SK-N-SH (cell line): ENCODE results near the gene CCDC34. TPM values are rescaled to one million over a fixed set of nuclear protein-coding genes. Genes with fewer than 3 reads are reported as not detected.

ENCODE experiments used
- CTCF ChIA-PET: fragments of 300-600, 350-600 bp; formaldehyde crosslinking; extraction: SDS; loops from one replicate; lab custom pipeline; 2021; lab: Yijun Ruan, JAX
- POLR2A ChIA-PET: fragments of 350-600 bp; sonication (Branson Sonifier 250); formaldehyde crosslinking; extraction: SDS; loops from one replicate; lab custom pipeline; 2020; ENCODE audit warnings: antibody characterized with exemption, inconsistent platforms; lab: Yijun Ruan, JAX
- DNase-seq: peaks from one replicate; pipeline ENCODE4 v3.0.0; 2012
- H2AFZ ChIP-seq: fragments of 200-600 bp; sonication (generic); 2 replicates; pipeline ENCODE4 v1.8.1; 2016; ENCODE audit warnings: antibody characterized with exemption, mild to moderate bottlenecking, low read depth
- H3F3A ChIP-seq: fragments of 200-600 bp; sonication (generic); replicated peaks from 2 replicates; pipeline ENCODE3; 2016; ENCODE audit warnings: antibody characterized with exemption, mild to moderate bottlenecking; ENCODE audit not compliant: insufficient read depth
- H3K27ac ChIP-seq, 2 experiments: fragments of 200-500 bp in 1 of 2; fragments of 200-600 bp in 1 of 2; sonication (Bioruptor generic) in 1 of 2; sonication (generic), shearing (Covaris generic) in 1 of 2; 2 replicates each; pipeline versions ENCODE4 v1.5.1 to v1.6.1; 2014 to 2016; ENCODE audit warnings: low read depth in 2 of 2, inconsistent platforms in 1 of 2, low read length in 1 of 2, mild to moderate bottlenecking in 1 of 2, mixed read lengths in 1 of 2
- H3K27me3 ChIP-seq: fragments of 200-600 bp; sonication (generic), shearing (Covaris generic); 2 replicates; pipeline ENCODE4 v1.6.1; 2016; ENCODE audit warnings: mixed run types; ENCODE audit not compliant: insufficient read depth
- H3K36me3 ChIP-seq, 2 experiments: fragments of 200-500 bp in 1 of 2; fragments of 200-600 bp in 1 of 2; sonication (Bioruptor generic) in 1 of 2; sonication (generic) in 1 of 2; replicated peaks in 1 of 2; 2 replicates each; pipeline versions ENCODE3 to v1.5.1; 2014 to 2016; ENCODE audit warnings: low read length in 1 of 2, mild to moderate bottlenecking in 1 of 2; ENCODE audit not compliant: insufficient read depth in 2 of 2, control insufficient read depth in 1 of 2
- H3K4me1 ChIP-seq, 2 experiments: fragments of 200-500 bp in 1 of 2; fragments of 200-600 bp in 1 of 2; sonication (Bioruptor generic) in 1 of 2; sonication (generic), shearing (Covaris generic) in 1 of 2; 2 replicates each; pipeline versions ENCODE4 v1.5.1 to v1.6.1; 2014 to 2016; ENCODE audit warnings: low read depth in 1 of 2, low read length in 1 of 2, mixed run types in 1 of 2; ENCODE audit not compliant: insufficient read depth in 2 of 2, control insufficient read depth in 1 of 2
- H3K4me2 ChIP-seq: fragments of 200-600 bp; sonication (generic), shearing (Covaris generic); 2 replicates; pipeline ENCODE4 v1.6.1; 2017; ENCODE audit warnings: mixed run types
- H3K4me3 ChIP-seq, 2 experiments: fragments of 200-500 bp in 1 of 2; fragments of 200-600 bp in 1 of 2; sonication (Bioruptor generic) in 1 of 2; sonication (generic), shearing (Covaris generic) in 1 of 2; 2 replicates each; pipeline versions ENCODE4 v1.5.1 to v1.8.1; 2014 to 2016; ENCODE audit warnings: low read depth in 2 of 2, inconsistent platforms in 1 of 2, low read length in 1 of 2, mild to moderate bottlenecking in 1 of 2, mixed read lengths in 1 of 2, moderate library complexity in 1 of 2
- H3K79me2 ChIP-seq: fragments of 200-600 bp; sonication (generic); 2 replicates; pipeline ENCODE4 v1.8.1; 2017; ENCODE audit warnings: mild to moderate bottlenecking; ENCODE audit not compliant: insufficient read depth
- H3K9ac ChIP-seq: fragments of 200-600 bp; sonication (generic); 2 replicates; pipeline ENCODE4 v1.6.1; 2017; ENCODE audit warnings: mixed run types
- H3K9me2 ChIP-seq: fragments of 200-600 bp; sonication (generic); 2 replicates; pipeline ENCODE4 v1.6.1; 2017; ENCODE audit warnings: mixed run types
- H3K9me3 ChIP-seq: fragments of 200-600 bp; sonication (generic); 2 replicates; pipeline ENCODE4 v1.6.1; 2017; ENCODE audit warnings: mixed run types, mild to moderate bottlenecking, moderate library complexity
- H4K20me1 ChIP-seq: fragments of 200-600 bp; sonication (generic); 2 replicates; pipeline ENCODE4 v1.6.1; 2017; ENCODE audit warnings: mild to moderate bottlenecking, mixed run types; ENCODE audit not compliant: insufficient read depth
- ELF1 ChIP-seq: IDR thresholded peaks from 2 replicates; pipeline ENCODE4 v1.4.0; 2012
- EP300 ChIP-seq, 2 experiments: IDR thresholded peaks; 2 replicates each; pipeline versions ENCODE4 v1.4.0 to v1.6.1; 2012; ENCODE audit warnings: borderline replicate concordance in 1 of 2, low read depth in 1 of 2, low read length in 1 of 2
- EZH2phosphoT487 ChIP-seq: fragments of 200-600 bp; sonication (generic); IDR thresholded peaks from 2 replicates; pipeline ENCODE4 v1.6.1; 2017; ENCODE audit warnings: low read depth, mixed run types, mild to moderate bottlenecking, antibody characterized with exemption, moderate library complexity, borderline replicate concordance
- FOSL2 ChIP-seq: IDR thresholded peaks from 2 replicates; pipeline ENCODE4 v1.4.0; 2012; ENCODE audit warnings: low read depth, mild to moderate bottlenecking, moderate library complexity, borderline replicate concordance
- FOXJ3 ChIP-seq: sonication (generic); formaldehyde crosslinking; IDR thresholded peaks from 2 replicates; pipeline ENCODE4 v1.5.1; 2020; ENCODE audit warnings: mild to moderate bottlenecking, missing genetic modification reagents
- FOXM1 ChIP-seq: IDR thresholded peaks from 2 replicates; pipeline ENCODE4 v1.4.0; 2012; ENCODE audit warnings: low read depth, mild to moderate bottlenecking
- GABPA ChIP-seq: IDR thresholded peaks from 2 replicates; pipeline ENCODE4 v1.4.0; 2012; ENCODE audit warnings: low read depth, mild to moderate bottlenecking
- JUND ChIP-seq: IDR thresholded peaks from 2 replicates; pipeline ENCODE4 v1.4.0; 2012
- MXI1 ChIP-seq: IDR thresholded peaks from 2 replicates; pipeline ENCODE4 v1.6.1; 2012; ENCODE audit warnings: mild to moderate bottlenecking, low read depth, low read length, improper control_type of control experiment
- NFIC ChIP-seq: IDR thresholded peaks from 2 replicates; pipeline ENCODE4 v1.4.0; 2012; ENCODE audit warnings: borderline replicate concordance
- NRF1 ChIP-seq: IDR thresholded peaks from 2 replicates; pipeline ENCODE4 v1.6.1; 2012; ENCODE audit warnings: low read depth, mild to moderate bottlenecking, low read length
- POLR2AphosphoS5 ChIP-seq: IDR thresholded peaks from 2 replicates; pipeline ENCODE4 v1.6.1; 2012; ENCODE audit warnings: low read depth, low read length
- RCOR1 ChIP-seq: fragments of 150-350 bp; IDR thresholded peaks from 2 replicates; pipeline ENCODE4 v1.6.1; 2017; ENCODE audit warnings: antibody characterized with exemption, low read length
- RFX5 ChIP-seq: IDR thresholded peaks from 2 replicates; pipeline ENCODE4 v1.6.1; 2012; ENCODE audit warnings: mild to moderate bottlenecking, improper control_type of control experiment, low read length
- RXRA ChIP-seq: IDR thresholded peaks from 2 replicates; pipeline ENCODE4 v1.4.0; 2012; ENCODE audit warnings: low read depth, mild to moderate bottlenecking, borderline replicate concordance
- SIN3A ChIP-seq: IDR thresholded peaks from 2 replicates; pipeline ENCODE4 v1.6.1; 2012; ENCODE audit warnings: low read depth, mild to moderate bottlenecking, low read length, moderate library complexity, borderline replicate concordance
- SMC3 ChIP-seq: IDR thresholded peaks from 2 replicates; pipeline ENCODE4 v1.6.1; 2012; ENCODE audit warnings: low read depth, low read length, improper control_type of control experiment
- TAF1 ChIP-seq: IDR thresholded peaks from 2 replicates; pipeline ENCODE4 v1.6.1; 2012; ENCODE audit warnings: low read depth, mild to moderate bottlenecking, low read length, moderate library complexity, borderline replicate concordance
- TEAD4 ChIP-seq: IDR thresholded peaks from 2 replicates; pipeline ENCODE4 v1.4.0; 2012; ENCODE audit warnings: mild to moderate bottlenecking, borderline replicate concordance; ENCODE audit not compliant: insufficient read depth
- WGBS: methylation state at CpG from one replicate; pipeline ENCODE4 v1.1.6; 2017; ENCODE audit warnings: low lambda C conversion rate; 5-methylcytosine and 5-hydroxymethylcytosine counted together
- polyA plus RNA-seq, 3 experiments: library from polyadenylated mRNA; depleted of rRNA; stranded (reverse); fragments of >200 nt; gene quantifications; 2 replicates each; pipeline ENCODE4 v1.2.3, GENCODE V29; 2012
- TF ChIP-seq, protein P1 (sequence below): fragments of 150-350 bp; IDR thresholded peaks from 2 replicates; pipeline ENCODE4 v1.6.1; 2016; ENCODE audit warnings: mild to moderate bottlenecking, low read depth, low read length
- TF ChIP-seq, protein P2 (sequence below): IDR thresholded peaks from 2 replicates; pipeline ENCODE4; 2012
- TF ChIP-seq, protein P3 (sequence below): fragments of 150-350 bp; IDR thresholded peaks from 2 replicates; pipeline ENCODE4 v1.6.1; 2017; ENCODE audit warnings: antibody characterized with exemption, low read length, low read depth, borderline replicate concordance

CCDC34 gene
- polyA plus RNA-seq, 1 of the 3 experiments (the other 2 are of a cell fraction): 6.7 TPM

DNA sequence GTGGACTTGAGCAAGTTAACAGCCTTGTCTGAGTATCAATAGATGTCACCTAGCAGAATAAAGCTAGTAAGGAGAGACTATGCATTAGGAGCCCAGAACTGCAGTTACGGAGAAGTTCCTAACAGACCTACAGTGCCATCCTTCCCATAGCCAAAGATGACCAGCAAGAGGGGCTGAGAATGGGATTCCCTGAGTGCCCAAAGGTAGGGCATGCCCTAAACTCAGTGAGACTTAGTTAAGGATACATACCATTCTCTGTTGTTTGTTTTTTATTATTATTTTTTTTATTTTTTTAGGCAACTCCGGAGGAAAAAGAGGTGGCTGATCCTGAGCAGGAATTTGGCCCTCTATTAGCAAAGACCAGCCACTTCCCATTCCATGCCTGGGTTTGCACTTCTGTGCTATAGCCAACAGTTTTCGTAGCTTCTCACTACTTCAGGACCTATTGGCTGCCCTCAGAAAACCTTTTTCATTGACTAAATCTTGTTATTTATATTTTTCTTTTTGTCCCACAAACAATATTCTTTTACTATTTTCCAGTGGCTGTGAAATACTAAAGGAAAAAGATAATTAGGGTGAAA is 33.3 kb upstream of the CCDC34 start:
- no peak for TF ChIP-seq EZH2phosphoT487
- TF ChIP-seq RFX5: no peak
- TF ChIP-seq FOXM1: no peak
- no peak for TF ChIP-seq FOSL2
- TF ChIP-seq ELF1: no peak
- TF ChIP-seq TAF1: no peak
- no peak for TF ChIP-seq SIN3A
- TF ChIP-seq MXI1: no peak
- no peak for TF ChIP-seq TEAD4
- no peak for TF ChIP-seq GABPA
- TF ChIP-seq SMC3: no peak
- TF ChIP-seq FOXJ3 (CRISPR knock-in tag): no peak
- TF ChIP-seq RXRA: no peak
- TF ChIP-seq JUND: no peak
- no peak for TF ChIP-seq EP300 (IDR thresholded peaks at IDR 0.05; ENCODE audit: borderline replicate concordance in 1 of 2, low read depth in 1 of 2, low read length in 1 of 2)
- TF ChIP-seq NFIC: no peak
- TF ChIP-seq, protein P1, sequence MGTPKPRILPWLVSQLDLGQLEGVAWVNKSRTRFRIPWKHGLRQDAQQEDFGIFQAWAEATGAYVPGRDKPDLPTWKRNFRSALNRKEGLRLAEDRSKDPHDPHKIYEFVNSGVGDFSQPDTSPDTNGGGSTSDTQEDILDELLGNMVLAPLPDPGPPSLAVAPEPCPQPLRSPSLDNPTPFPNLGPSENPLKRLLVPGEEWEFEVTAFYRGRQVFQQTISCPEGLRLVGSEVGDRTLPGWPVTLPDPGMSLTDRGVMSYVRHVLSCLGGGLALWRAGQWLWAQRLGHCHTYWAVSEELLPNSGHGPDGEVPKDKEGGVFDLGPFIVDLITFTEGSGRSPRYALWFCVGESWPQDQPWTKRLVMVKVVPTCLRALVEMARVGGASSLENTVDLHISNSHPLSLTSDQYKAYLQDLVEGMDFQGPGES: no peak
- 59% methylated on average over 3 of the region's 3 CpGs for WGBS
- Histone ChIP-seq H3F3A (peaks cover 16% of the 10 kb centered on the region), H3K79me2 (no peaks in the 10 kb centered on the region), H3K4me1 (peaks cover 2 to 43% of the 10 kb centered on the region in 2 experiments), H3K9me3 (no peaks in the 10 kb centered on the region), H3K9me2 (no peaks in the 10 kb centered on the region), H3K4me3 (no peak overlapping the region), H3K36me3 (no peaks in the 10 kb centered on the region), H4K20me1 (peaks cover 2% of the 10 kb centered on the region; the same call in 1 of the 2 replicates), H3K9ac (no peak overlapping the region), H3K4me2 (no peak overlapping the region), H3K27ac (no peak overlapping the region), H3K27me3 (no peaks in the 10 kb centered on the region), H2AFZ (no peak overlapping the region)
- ChIA-PET CTCF (interaction anchor here (1.3 to 1.4 kb wide), 2 partner anchors 8 to 10 kb away, joined by 3 read pairs; no protein-coding TSS in a partner anchor), POLR2A (no interaction called here)
- DNase-seq: no peak

DNA sequence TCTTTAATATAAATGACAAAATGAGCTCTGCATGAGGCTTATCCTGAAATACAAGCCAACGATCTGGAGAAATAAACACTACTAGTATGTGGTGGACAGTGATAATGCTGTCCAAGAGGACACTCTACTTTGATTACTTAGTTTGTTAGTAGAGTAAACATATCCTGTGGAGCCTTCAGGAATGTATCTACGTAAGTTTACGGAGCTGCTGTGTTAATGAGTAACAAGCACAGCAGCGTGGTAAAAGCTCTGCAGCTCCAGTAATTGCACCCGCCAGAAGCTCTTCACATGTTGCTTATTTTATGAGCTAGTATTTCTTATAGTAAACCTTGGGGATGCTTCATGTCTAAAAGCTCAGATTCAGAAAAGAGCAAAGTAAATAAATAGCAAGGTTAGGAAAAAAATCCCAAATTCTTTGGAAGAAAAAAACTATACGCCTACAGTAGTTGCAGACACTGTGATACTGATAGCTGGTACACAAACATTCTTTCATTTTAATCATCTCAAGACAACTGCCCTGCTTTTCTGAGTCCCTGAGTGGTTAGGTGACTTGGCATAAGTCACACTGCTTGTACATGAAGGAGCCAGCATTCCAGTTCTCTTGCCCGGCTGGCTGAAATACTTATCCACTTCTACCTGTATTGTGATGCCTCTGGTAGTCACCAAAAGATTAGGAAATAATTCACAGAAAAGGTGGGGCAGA is 32.7 kb upstream of the CCDC34 start:
- DNase-seq: no peak
- no peak overlapping the region for H2AFZ ChIP-seq
- no peaks in the 10 kb centered on the region for H3K9me2 ChIP-seq
- no peaks in the 10 kb centered on the region for H3K79me2 ChIP-seq
- H3K27ac ChIP-seq: no peak overlapping the region
- TF ChIP-seq TEAD4 (no peak), POLR2AphosphoS5 (no peak), RCOR1 (no peak), NRF1 (no peak)
- TF ChIP-seq, protein P2, sequence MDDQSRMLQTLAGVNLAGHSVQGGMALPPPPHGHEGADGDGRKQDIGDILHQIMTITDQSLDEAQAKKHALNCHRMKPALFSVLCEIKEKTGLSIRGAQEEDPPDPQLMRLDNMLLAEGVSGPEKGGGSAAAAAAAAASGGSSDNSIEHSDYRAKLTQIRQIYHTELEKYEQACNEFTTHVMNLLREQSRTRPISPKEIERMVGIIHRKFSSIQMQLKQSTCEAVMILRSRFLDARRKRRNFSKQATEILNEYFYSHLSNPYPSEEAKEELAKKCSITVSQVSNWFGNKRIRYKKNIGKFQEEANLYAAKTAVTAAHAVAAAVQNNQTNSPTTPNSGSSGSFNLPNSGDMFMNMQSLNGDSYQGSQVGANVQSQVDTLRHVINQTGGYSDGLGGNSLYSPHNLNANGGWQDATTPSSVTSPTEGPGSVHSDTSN: no peak
- TF ChIP-seq, protein P3, sequence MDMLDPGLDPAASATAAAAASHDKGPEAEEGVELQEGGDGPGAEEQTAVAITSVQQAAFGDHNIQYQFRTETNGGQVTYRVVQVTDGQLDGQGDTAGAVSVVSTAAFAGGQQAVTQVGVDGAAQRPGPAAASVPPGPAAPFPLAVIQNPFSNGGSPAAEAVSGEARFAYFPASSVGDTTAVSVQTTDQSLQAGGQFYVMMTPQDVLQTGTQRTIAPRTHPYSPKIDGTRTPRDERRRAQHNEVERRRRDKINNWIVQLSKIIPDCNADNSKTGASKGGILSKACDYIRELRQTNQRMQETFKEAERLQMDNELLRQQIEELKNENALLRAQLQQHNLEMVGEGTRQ: no peak
- H3K4me2 ChIP-seq: no peak overlapping the region
- WGBS: 78% methylated on average over 7 of the region's 7 CpGs
- H3K4me3 ChIP-seq: no peak overlapping the region
- peaks cover 2% of the 10 kb centered on the region; the same call in 1 of the 2 replicates for H4K20me1 ChIP-seq
- peaks cover 16% of the 10 kb centered on the region for H3F3A ChIP-seq
- POLR2A ChIA-PET: no interaction called here
- no peaks in the 10 kb centered on the region for H3K9me3 ChIP-seq
- no peak overlapping the region for H3K9ac ChIP-seq
- CTCF ChIA-PET: interaction anchor here (1.3 to 1.4 kb wide), 2 partner anchors 9 kb away, joined by 3 read pairs; no protein-coding TSS in a partner anchor
- H3K4me1 ChIP-seq: peaks cover 2 to 45% of the 10 kb centered on the region in 2 experiments
- H3K36me3 ChIP-seq: no peaks in the 10 kb centered on the region
- no peaks in the 10 kb centered on the region for H3K27me3 ChIP-seq
